ENCODE results near the gene SNRNP70. TPM values are rescaled to one million over a fixed set of nuclear protein-coding genes. Genes with fewer than 3 reads are reported as not detected.

Gene SNRNP70
- total and polyA plus RNA-seq, 3 donors from 2014 or later, result 184 to 484 (median 422) TPM

- H3K4me1 ChIP-seq, result peaks cover 18% of the 10 kb centered on the region
- H3K4me3 ChIP-seq, result no peak overlapping the region
- H3K27ac ChIP-seq, result no peak overlapping the region
- no peak for TF ChIP-seq CTCF (IDR thresholded peaks at IDR 0.05)
- TF ChIP-seq POLR2A (IDR thresholded peaks at IDR 0.05), result no peak
- intact Hi-C loops (cut with DNase I; ENCODE audit: low total_unique reads), result loop anchor here (10.0 kb wide), 2 partner anchors 46 to 116 kb away; no protein-coding TSS in a partner anchor
- WGBS, 2 donors, result 65 to 71% methylated on average over 4 of the region's 4 CpGs
- no peak for DNase-seq
- no peaks in the 10 kb centered on the region for H3K36me3 ChIP-seq (ENCODE audit: low read depth, missing control alignments)
- no peaks in the 10 kb centered on the region for H3K27me3 ChIP-seq
- no peaks in the 10 kb centered on the region for H3K9me3 ChIP-seq
Measured at GRCh38 chr19:49098795-49099194, 13.5 kb downstream of the SNRNP70 start.

DNA sequence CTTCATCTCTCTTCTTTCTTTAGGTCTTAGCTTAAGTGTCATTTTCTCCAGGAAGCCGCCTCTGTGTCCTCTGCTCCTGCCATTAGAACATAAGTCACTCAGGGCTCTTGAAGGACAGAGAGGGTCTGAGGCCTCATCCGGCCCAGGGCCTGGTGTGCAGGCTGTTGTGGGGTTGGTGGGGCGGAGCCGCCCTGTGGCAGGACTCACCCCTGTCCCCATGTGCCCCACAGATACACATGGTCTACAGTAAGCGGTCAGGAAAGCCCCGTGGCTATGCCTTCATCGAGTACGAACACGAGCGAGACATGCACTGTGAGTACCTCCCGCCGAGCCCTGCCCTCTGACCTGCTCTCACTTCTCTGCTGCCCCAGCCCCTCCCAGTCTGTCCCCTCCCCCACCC is 15.9 kb downstream of the SNRNP70 start:
- H3K27ac ChIP-seq, result no peak overlapping the region
- H3K4me1 ChIP-seq, result peaks cover 3% of the 10 kb centered on the region
- H3K36me3 ChIP-seq (ENCODE audit: low read depth, missing control alignments), result no peaks in the 10 kb centered on the region
- intact Hi-C loops (cut with DNase I; ENCODE audit: low total_unique reads), result no loop called here
- H3K27me3 ChIP-seq, result no peaks in the 10 kb centered on the region
- TF ChIP-seq CTCF (IDR thresholded peaks at IDR 0.05), result no peak
- TF ChIP-seq POLR2A (IDR thresholded peaks at IDR 0.05), result no peak
- WGBS, 2 donors, result 84 to 88% methylated on average over 12 of the region's 12 CpGs
- no peak overlapping the region for H3K4me3 ChIP-seq
- DNase-seq, result no peak
- H3K9me3 ChIP-seq, result no peaks in the 10 kb centered on the region

- Histone ChIP-seq H3K9me3 (no peaks in the 10 kb centered on the region), H3K27ac (no peak overlapping the region), H3K4me1 (peaks cover 3% of the 10 kb centered on the region), H3K27me3 (no peaks in the 10 kb centered on the region), H3K4me3 (no peak overlapping the region), H3K36me3 (ENCODE audit: low read depth, missing control alignments) (no peaks in the 10 kb centered on the region)
- DNase-seq, result no peak
- no peak for TF ChIP-seq POLR2A (IDR thresholded peaks at IDR 0.05)
- TF ChIP-seq CTCF (IDR thresholded peaks at IDR 0.05), result no peak
- intact Hi-C loops (cut with DNase I; ENCODE audit: low total_unique reads), result no loop called here
- whole genome bisulfite sequencing, 2 donors, result 80 to 83% methylated on average over 10 to 12 of the region's 12 CpGs
Measured at GRCh38 chr19:49102303-49102702, 17.1 kb downstream of the SNRNP70 start.

GRCh38 chr19:49103331-49104085 is 18.3 kb downstream of the SNRNP70 start:
- H3K4me3 ChIP-seq, result no peak overlapping the region
- no peaks in the 10 kb centered on the region for H3K27me3 ChIP-seq
- no peak for DNase-seq
- intact Hi-C loops (cut with DNase I; ENCODE audit: low total_unique reads), result no loop called here
- H3K27ac ChIP-seq, result no peak overlapping the region
- TF ChIP-seq POLR2A (IDR thresholded peaks at IDR 0.05), result no peak
- no peak for TF ChIP-seq CTCF (IDR thresholded peaks at IDR 0.05)
- no peaks in the 10 kb centered on the region for H3K36me3 ChIP-seq (ENCODE audit: low read depth, missing control alignments)
- no peaks in the 10 kb centered on the region for H3K9me3 ChIP-seq
- peaks cover 3% of the 10 kb centered on the region for H3K4me1 ChIP-seq
- 77 to 90% methylated on average over 6 to 32 of the region's 33 CpGs for WGBS, 2 donors
